NCI-H1694 treated with DMSO at 0.1 percent for 48 hours (cell line): ENCODE data around the gene CT45A5.
"Not testable (repeated sequence)": the region's sequence is repeated elsewhere in the genome, so short reads cannot be mapped to it uniquely, and the experiment has no call there.

ENCODE experiments used
- DNase-seq: peaks from one replicate; lab custom pipeline; 2025; lab: John Stamatoyannopoulos, UW

The CT45A5 gene

GRCh38 chrX:135785403-135785802 lies at the start of gene CT45A5:
Gene CT45A5, minus strand, starts transcription at chrX:135785503. Its CDS starts 3,774 bp downstream, at chrX:135781729.
- not testable (repeated sequence) for DNase-seq

GRCh38 chrX:135819912-135820311 lies 34.6 kb upstream of the CT45A5 start, which contains the start of gene CT45A2:
Gene CT45A2, minus strand, starts transcription at chrX:135820012. Its CDS starts 3,747 bp downstream, at chrX:135816265.
- not testable (repeated sequence) for DNase-seq

- not testable (repeated sequence) for DNase-seq
Measured at GRCh38 chrX:135802687-135803086, 17.4 kb upstream of the CT45A5 start, which contains the start of gene CT45A6. Gene CT45A6, minus strand, starts transcription at chrX:135802787. Its CDS starts 3,794 bp downstream, at chrX:135798993.

- not testable (repeated sequence) for DNase-seq
Measured at GRCh38 chrX:135768091-135768490, 17.2 kb downstream of the CT45A5 start, which contains the start of gene CT45A3. Gene CT45A3, minus strand, starts transcription at chrX:135768191. Its CDS starts 3,747 bp downstream, at chrX:135764444.

GRCh38 chrX:135744739-135745138 lies 40.6 kb downstream of the CT45A5 start:
- DNase-seq = not testable (repeated sequence)

- DNase-seq = no peak
Measured at GRCh38 chrX:135741192-135741715, 44.0 kb downstream of the CT45A5 start.

GRCh38 chrX:135740681-135741149 lies 44.6 kb downstream of the CT45A5 start:
- no peak for DNase-seq

- DNase-seq = no peak
Measured at GRCh38 chrX:135737366-135738071, 47.8 kb downstream of the CT45A5 start.

- not testable (repeated sequence) for DNase-seq
Measured at GRCh38 chrX:135734666-135735065, 50.6 kb downstream of the CT45A5 start.
